ENCODE results near the gene RXYLT1.

Gene RXYLT1

DNA sequence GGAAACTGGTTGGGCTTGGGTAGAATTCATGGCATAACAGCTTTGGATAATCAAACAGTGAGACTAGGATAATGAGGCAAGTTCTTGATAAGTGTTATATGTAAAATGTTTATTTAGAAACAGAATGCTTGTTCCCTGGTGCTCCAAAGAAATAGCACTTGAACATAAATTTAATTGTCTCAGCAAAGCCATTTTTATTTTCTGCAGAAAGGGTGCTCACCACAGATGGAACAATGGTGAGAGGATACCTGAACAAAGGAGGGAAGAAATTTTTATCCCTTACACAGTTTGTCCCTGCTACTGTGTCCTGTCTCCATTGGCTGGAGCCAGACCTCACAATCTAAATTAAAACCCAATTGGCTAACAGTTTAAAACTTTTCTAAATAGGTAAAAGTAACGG lies 9.3 kb upstream of the RXYLT1 start:
- TF ChIP-seq, protein P1, sequence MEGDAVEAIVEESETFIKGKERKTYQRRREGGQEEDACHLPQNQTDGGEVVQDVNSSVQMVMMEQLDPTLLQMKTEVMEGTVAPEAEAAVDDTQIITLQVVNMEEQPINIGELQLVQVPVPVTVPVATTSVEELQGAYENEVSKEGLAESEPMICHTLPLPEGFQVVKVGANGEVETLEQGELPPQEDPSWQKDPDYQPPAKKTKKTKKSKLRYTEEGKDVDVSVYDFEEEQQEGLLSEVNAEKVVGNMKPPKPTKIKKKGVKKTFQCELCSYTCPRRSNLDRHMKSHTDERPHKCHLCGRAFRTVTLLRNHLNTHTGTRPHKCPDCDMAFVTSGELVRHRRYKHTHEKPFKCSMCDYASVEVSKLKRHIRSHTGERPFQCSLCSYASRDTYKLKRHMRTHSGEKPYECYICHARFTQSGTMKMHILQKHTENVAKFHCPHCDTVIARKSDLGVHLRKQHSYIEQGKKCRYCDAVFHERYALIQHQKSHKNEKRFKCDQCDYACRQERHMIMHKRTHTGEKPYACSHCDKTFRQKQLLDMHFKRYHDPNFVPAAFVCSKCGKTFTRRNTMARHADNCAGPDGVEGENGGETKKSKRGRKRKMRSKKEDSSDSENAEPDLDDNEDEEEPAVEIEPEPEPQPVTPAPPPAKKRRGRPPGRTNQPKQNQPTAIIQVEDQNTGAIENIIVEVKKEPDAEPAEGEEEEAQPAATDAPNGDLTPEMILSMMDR (IDR thresholded peaks at IDR 0.05), result no peak

- TF ChIP-seq, protein P1 (IDR thresholded peaks at IDR 0.05), result no peak
Measured at GRCh38 chr12:63777340-63777739, 2.4 kb upstream of the RXYLT1 start.

DNA sequence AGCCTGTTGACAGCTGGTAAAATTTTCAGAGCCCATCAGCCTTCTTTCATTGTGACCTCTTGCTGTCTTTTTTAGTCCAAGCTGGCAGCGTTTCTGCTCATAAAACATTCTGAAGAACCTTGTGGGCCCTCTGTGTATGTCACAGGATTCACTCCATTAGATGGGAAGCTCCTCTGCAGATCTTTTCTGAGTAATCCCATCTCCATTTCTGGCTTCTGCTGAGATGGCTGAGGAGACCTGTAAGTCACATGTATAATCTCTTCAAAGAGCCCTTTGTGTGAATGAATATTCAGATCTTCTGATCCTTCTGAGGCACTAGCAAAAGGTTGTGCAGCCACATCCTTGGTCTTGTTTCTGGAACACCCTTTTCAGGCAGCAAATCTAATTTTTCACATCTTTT lies 2.8 kb downstream of the RXYLT1 start:
- TF ChIP-seq, protein P1 (IDR thresholded peaks at IDR 0.05), result no peak

- TF ChIP-seq, protein P1 (IDR thresholded peaks at IDR 0.05), result no peak
Measured at GRCh38 chr12:63787306-63787705, 7.6 kb downstream of the RXYLT1 start.

DNA sequence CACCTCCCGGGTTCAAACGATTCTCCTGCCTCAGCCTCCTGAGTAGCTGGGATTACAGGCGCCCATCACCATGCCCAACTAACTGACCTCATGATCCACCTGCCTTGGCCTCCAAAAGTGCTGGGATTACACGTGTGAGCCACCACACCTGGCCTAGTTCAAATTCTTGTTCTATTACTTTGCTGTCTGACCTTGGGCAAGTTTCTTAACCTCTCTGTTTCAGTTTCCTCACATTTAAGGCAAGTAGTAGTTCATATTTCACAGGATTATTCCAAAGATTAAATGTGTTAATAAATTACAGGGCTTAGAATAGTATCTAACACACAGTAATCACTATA lies 10.9 kb downstream of the RXYLT1 start:
- TF ChIP-seq, protein P1 (IDR thresholded peaks at IDR 0.05), result no peak

- TF ChIP-seq, protein P1 (IDR thresholded peaks at IDR 0.05), result no peak
Measured at GRCh38 chr12:63792338-63792737, 12.6 kb downstream of the RXYLT1 start.

DNA sequence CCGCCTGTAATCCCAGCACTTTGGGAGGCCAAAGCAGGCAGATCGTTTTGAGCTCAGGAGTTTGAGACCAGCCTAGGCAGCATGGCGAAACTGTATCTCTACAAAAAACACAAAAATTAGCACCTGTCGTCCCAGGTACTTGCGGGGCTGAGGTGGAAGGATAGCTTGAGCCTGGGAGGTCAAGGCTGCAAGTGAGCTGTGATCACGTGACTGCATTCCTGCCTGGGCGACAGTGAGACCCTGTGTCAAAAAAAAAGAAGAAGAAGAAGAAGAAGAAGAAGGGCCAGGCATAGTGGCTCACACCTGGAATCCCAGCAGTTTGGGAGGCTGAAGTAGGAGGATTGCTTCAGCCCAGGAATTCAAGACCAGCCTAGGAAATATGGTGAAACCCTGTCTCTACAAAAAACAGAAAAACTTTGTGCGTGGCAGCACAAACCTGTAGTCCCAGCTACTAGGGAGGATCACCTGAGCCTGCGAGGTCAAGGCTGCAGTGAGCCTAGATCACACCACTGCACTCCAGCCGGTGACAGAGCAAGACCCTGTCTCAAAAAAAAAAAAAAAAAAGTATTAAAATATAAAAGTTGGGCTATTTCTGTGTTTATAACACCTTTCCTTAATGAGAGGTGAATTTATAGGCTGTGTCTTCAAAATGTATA lies 15.5 kb downstream of the RXYLT1 start:
- TF ChIP-seq, protein P1 (IDR thresholded peaks at IDR 0.05), result no peak

GRCh38 chr12:63795944-63796343 lies 16.2 kb downstream of the RXYLT1 start:
- TF ChIP-seq, protein P1 (IDR thresholded peaks at IDR 0.05), result no peak

Data from LNCAP (cell line).